Measurements from ENCODE around the gene IGSF9B.

IGSF9B gene

DNA sequence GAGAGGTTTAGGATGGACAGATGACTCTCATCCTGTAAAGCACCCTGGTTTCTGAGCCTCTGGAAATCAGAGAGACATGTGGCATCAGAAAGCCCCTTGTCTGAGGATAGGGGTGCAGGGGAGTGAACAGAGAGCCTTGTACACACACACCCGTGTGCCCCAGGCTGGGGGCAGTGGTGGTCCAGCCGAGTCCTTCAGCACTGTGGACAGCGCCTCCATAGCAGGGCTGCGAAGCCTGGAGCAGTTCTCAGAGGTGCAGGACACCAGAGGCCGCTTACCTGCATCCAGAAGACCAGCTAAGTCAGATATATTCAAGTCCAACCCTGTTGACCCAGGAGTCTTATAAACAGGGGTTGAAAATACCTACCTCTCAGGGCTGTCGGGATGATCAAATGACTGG lies 11.5 kb upstream of the IGSF9B start:
- no peak overlapping the region for H3K27ac ChIP-seq (ENCODE audit: low read length)
- peaks cover 0 to 16% of the 10 kb centered on the region in 2 donors for H3K4me1 ChIP-seq (ENCODE audit: control insufficient read depth in 1 of 2, insufficient read depth in 2 of 2, low read length in 2 of 2)
- H3K27me3 ChIP-seq (ENCODE audit: low read depth, low read length), result no peaks in the 10 kb centered on the region
- no peaks in the 10 kb centered on the region for H3K36me3 ChIP-seq (ENCODE audit: control insufficient read depth in 1 of 2, insufficient read depth in 2 of 2, low read length in 2 of 2)
- no peak overlapping the region for H3K4me3 ChIP-seq (ENCODE audit: low read depth in 1 of 2, low read length in 2 of 2)
- no peaks in the 10 kb centered on the region for H3K9me3 ChIP-seq (ENCODE audit: control insufficient read depth in 1 of 2, low read length in 2 of 2)

DNA sequence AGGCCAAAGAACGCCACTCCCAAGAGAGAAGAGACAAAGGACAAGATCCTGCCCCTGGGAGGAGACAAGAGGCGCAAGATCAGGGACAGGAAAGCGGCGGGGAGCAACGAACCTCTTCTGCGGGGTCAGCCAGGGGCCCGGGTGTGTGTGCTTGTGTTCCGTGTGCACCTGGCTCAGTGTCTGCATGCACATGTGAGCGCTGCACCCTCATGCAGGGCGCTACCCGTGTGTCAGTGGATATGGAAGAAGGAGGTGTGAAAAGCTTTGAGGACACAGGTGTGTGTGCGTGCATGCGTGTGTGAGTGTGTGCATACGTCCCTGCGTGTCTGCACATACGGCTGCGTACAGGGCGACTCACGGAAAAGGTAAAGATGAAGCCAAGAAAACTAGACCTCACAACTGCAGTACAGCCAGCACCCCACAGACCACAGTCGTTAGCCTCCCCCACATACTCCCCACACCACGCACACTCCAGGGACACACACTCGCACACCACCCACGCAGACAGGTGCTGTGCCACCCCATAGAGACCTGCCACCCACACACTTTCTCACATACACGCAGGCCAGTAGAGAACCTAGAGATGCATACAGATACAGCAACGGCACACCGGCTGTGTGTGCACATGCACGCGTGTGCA lies 11.0 kb upstream of the IGSF9B start:
- Histone ChIP-seq H3K27ac (ENCODE audit: low read length) (no peak overlapping the region), H3K9me3 (ENCODE audit: control insufficient read depth in 1 of 2, low read length in 2 of 2) (no peaks in the 10 kb centered on the region), H3K4me1 (ENCODE audit: control insufficient read depth in 1 of 2, insufficient read depth in 2 of 2, low read length in 2 of 2) (peaks cover 0 to 16% of the 10 kb centered on the region in 2 donors), H3K27me3 (ENCODE audit: low read depth, low read length) (no peaks in the 10 kb centered on the region), H3K4me3 (ENCODE audit: low read depth in 1 of 2, low read length in 2 of 2) (no peak overlapping the region), H3K36me3 (ENCODE audit: control insufficient read depth in 1 of 2, insufficient read depth in 2 of 2, low read length in 2 of 2) (no peaks in the 10 kb centered on the region)

DNA sequence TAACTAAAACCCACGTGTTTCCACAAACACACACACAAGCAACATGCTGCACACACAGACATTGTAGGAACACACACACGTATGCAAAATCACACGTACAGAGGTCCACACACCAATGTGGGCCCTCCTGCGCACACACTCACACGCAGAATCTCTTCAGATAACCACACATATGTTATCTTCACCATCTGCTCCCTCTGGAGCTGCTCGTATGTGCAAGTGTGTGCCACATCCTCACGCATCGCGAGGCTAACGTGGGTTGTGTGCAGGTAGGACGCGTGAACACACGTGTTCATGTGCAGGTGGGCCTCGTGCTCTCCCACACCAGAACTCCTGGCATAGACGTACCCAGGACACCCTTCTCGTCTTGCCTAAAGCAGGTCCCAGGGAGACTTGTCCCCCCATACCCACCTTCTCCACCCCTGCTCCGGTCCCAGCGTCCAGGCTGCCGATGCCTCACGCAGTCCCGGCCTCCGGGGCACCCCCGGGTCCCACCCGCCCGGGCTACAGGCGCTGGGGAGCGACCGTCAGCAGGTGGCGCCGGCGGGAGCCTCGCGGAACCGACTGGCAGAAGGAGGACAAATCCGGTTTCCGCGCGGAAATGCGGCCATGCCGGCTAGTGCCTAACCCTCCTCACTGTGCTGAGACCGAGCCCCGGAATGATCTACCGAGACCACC lies 10.3 kb upstream of the IGSF9B start:
- no peak overlapping the region for H3K4me3 ChIP-seq (ENCODE audit: low read depth in 1 of 2, low read length in 2 of 2)
- no peaks in the 10 kb centered on the region for H3K27me3 ChIP-seq (ENCODE audit: low read depth, low read length)
- no peaks in the 10 kb centered on the region for H3K9me3 ChIP-seq (ENCODE audit: control insufficient read depth in 1 of 2, low read length in 2 of 2)
- peaks cover 0 to 16% of the 10 kb centered on the region in 2 donors for H3K4me1 ChIP-seq (ENCODE audit: control insufficient read depth in 1 of 2, insufficient read depth in 2 of 2, low read length in 2 of 2)
- H3K27ac ChIP-seq (ENCODE audit: low read length), result no peak overlapping the region
- no peaks in the 10 kb centered on the region for H3K36me3 ChIP-seq (ENCODE audit: control insufficient read depth in 1 of 2, insufficient read depth in 2 of 2, low read length in 2 of 2)

DNA sequence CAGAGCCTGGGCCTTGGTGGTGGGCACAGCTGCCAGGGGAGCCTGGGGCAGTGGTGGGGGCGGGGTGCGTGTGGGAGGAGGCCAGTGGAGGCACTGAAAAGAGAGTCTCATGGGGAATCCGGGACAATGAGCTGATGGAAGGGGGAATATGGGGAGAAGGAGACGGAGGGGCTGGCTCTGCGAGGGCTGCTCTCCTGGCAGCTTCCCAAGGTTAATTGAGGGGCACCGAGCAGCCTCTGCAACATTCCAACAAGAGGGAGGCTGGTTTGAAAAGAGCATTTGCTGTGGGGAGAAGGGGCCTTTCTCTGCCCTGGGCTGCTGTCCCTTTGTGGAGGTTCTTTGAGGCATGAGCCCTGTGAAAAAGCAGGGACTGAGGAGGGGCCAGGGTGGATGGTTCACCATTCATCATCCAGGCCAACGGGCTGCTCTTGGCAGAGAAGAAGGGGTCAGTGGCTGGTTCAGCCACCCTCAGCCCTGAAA lies 9.4 kb upstream of the IGSF9B start:
- H3K9me3 ChIP-seq (ENCODE audit: control insufficient read depth in 1 of 2, low read length in 2 of 2), result no peaks in the 10 kb centered on the region
- H3K27me3 ChIP-seq (ENCODE audit: low read depth, low read length), result no peaks in the 10 kb centered on the region
- no peak overlapping the region for H3K27ac ChIP-seq (ENCODE audit: low read length)
- H3K36me3 ChIP-seq (ENCODE audit: control insufficient read depth in 1 of 2, insufficient read depth in 2 of 2, low read length in 2 of 2), result no peaks in the 10 kb centered on the region
- no peak overlapping the region for H3K4me3 ChIP-seq (ENCODE audit: low read depth in 1 of 2, low read length in 2 of 2)
- H3K4me1 ChIP-seq (ENCODE audit: control insufficient read depth in 1 of 2, insufficient read depth in 2 of 2, low read length in 2 of 2), result peaks cover 0 to 16% of the 10 kb centered on the region in 2 donors

DNA sequence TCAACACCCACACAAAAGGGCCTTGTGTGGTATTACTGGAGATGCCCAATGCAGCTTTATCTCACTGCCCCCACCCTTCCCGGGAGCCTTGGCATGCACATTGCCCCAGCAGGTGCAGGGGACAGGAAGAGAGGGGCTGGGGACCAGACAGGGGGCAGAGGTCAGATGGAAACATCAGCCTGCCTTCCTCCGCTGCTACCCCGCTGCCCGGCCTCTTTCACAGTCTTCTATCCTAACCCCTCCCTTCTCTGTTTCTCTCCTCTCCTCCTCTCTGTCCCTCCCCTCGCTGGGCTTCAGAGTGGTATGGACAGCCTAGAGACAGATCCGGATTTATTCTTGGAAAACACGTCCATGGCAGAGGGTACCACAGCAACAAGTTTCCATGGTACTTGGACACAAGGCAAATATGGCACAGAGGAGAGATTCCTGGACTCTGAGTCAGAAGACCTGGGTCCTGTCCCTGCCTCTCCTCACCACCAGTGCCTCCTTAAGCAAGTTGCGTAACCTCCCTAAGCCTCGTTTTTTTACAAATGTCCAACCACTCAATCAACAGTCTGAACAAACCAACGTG lies 8.3 kb upstream of the IGSF9B start:
- peaks cover 0 to 16% of the 10 kb centered on the region in 2 donors for H3K4me1 ChIP-seq (ENCODE audit: control insufficient read depth in 1 of 2, insufficient read depth in 2 of 2, low read length in 2 of 2)
- H3K9me3 ChIP-seq (ENCODE audit: control insufficient read depth in 1 of 2, low read length in 2 of 2), result no peaks in the 10 kb centered on the region
- H3K4me3 ChIP-seq (ENCODE audit: low read depth in 1 of 2, low read length in 2 of 2), result no peak overlapping the region
- no peak overlapping the region for H3K27ac ChIP-seq (ENCODE audit: low read length)
- H3K27me3 ChIP-seq (ENCODE audit: low read depth, low read length), result no peaks in the 10 kb centered on the region
- no peaks in the 10 kb centered on the region for H3K36me3 ChIP-seq (ENCODE audit: control insufficient read depth in 1 of 2, insufficient read depth in 2 of 2, low read length in 2 of 2)

DNA sequence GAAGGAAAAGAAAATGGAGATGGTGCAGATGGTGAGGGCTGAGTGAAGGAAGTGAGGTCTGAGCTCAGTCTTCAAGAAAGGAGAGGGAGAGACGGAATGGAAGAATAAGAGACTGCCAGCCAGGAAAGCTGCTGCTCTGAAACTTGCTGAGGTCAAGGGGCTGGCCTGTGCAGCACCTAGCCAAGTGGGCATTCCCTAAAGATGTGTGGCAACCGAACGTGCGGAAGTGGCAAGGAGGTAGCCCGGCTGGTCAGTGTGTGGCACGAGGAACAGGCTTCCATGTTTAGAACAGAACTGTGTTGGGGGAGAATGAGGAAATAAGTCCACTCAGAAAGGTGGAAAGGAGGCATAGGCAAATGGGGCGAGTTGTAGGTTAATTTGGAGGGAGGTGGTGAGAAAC lies 7.6 kb upstream of the IGSF9B start:
- Histone ChIP-seq H3K27ac (ENCODE audit: low read length) (no peak overlapping the region), H3K9me3 (ENCODE audit: control insufficient read depth in 1 of 2, low read length in 2 of 2) (no peaks in the 10 kb centered on the region), H3K36me3 (ENCODE audit: control insufficient read depth in 1 of 2, insufficient read depth in 2 of 2, low read length in 2 of 2) (no peaks in the 10 kb centered on the region), H3K4me3 (ENCODE audit: low read depth in 1 of 2, low read length in 2 of 2) (no peak overlapping the region), H3K4me1 (ENCODE audit: control insufficient read depth in 1 of 2, insufficient read depth in 2 of 2, low read length in 2 of 2) (peaks cover 0 to 16% of the 10 kb centered on the region in 2 donors), H3K27me3 (ENCODE audit: low read depth, low read length) (no peaks in the 10 kb centered on the region)

DNA sequence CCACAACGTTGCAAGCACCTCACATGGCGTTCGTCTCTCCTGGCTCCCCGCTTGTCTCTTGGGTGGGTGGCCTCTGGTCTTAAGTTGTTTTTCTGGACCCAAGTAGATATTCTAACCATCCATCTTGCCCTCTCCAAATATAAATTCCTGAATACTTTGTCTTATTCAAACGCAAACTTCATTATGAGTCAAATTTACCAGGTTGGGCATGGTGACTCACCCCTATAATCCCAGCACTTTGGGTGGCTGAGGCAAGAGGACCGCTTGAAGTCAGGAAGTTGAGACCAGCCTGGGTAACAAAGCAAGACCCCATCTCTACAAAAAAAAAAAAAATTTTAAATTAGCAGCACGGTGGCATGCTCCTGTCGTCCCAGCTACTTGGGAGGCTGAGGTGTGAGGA lies 5.1 kb upstream of the IGSF9B start:
- H3K4me3 ChIP-seq (ENCODE audit: low read depth in 1 of 2, low read length in 2 of 2), result no peak overlapping the region
- peaks cover 0 to 23% of the 10 kb centered on the region in 2 donors for H3K4me1 ChIP-seq (ENCODE audit: control insufficient read depth in 1 of 2, insufficient read depth in 2 of 2, low read length in 2 of 2)
- H3K9me3 ChIP-seq (ENCODE audit: control insufficient read depth in 1 of 2, low read length in 2 of 2), result no peaks in the 10 kb centered on the region
- H3K27ac ChIP-seq (ENCODE audit: low read length), result no peak overlapping the region
- H3K27me3 ChIP-seq (ENCODE audit: low read depth, low read length), result no peaks in the 10 kb centered on the region
- H3K36me3 ChIP-seq (ENCODE audit: control insufficient read depth in 1 of 2, insufficient read depth in 2 of 2, low read length in 2 of 2), result no peaks in the 10 kb centered on the region

DNA sequence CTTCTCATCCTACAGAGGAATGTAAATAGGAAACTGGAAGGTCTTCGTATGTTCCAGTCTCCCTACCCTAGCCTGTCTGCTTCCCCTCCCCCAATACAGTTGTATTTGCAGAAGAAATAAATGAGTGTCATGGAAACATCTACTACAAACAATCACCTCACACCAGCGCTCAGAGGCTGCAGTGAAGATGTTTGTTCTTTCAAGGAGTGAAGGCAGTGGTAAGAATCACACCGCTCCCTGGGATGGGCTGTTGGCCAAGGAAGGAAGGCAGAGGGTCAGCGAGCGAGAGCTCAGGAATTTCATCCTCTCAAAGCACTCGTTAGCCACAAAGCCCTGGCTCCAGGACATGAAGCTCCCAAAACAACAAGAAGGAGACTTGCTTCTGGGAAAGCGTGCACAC lies 1.1 kb upstream of the IGSF9B start:
- H3K36me3 ChIP-seq (ENCODE audit: control insufficient read depth in 1 of 2, insufficient read depth in 2 of 2, low read length in 2 of 2), result no peaks in the 10 kb centered on the region
- peaks cover 7 to 30% of the 10 kb centered on the region in 2 donors for H3K4me1 ChIP-seq (ENCODE audit: control insufficient read depth in 1 of 2, insufficient read depth in 2 of 2, low read length in 2 of 2)
- H3K9me3 ChIP-seq (ENCODE audit: control insufficient read depth in 1 of 2, low read length in 2 of 2), result no peaks in the 10 kb centered on the region
- H3K27ac ChIP-seq (ENCODE audit: low read length), result peak overlapping the region; percentile 80
- H3K27me3 ChIP-seq (ENCODE audit: low read depth, low read length), result peaks cover 8% of the 10 kb centered on the region
- peak overlapping the region in 1 of 2 donors; percentile 79 for H3K4me3 ChIP-seq (ENCODE audit: low read depth in 1 of 2, low read length in 2 of 2)

DNA sequence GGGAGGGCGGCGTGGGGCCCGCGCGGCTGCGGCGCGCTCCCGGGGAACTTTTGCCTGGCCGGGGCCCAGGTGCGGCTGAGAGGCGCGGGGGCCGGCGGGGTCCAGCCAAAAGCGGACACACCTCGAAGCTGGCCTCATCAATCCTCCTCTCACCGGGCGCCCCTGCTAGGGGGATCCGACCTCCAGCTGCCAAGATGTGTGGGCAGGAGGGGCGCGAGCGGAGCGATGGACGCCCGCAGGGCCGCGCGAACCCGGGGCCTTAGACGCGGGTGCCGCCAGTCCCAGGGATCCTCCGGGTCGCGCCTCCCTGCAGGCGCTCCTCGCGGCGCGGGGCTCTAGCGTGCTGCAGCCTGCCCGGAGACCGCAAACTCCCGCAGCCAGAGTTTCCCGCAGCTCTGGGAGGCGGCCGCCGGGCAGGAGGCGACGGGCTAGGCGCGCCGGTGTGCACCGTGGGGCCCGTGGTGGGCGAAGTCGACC lies 785 bp downstream of the IGSF9B start:
- no peak overlapping the region for H3K27ac ChIP-seq (ENCODE audit: low read length)
- no peaks in the 10 kb centered on the region for H3K36me3 ChIP-seq (ENCODE audit: control insufficient read depth in 1 of 2, insufficient read depth in 2 of 2, low read length in 2 of 2)
- H3K27me3 ChIP-seq (ENCODE audit: low read depth, low read length), result peaks cover 8% of the 10 kb centered on the region
- H3K9me3 ChIP-seq (ENCODE audit: control insufficient read depth in 1 of 2, low read length in 2 of 2), result no peaks in the 10 kb centered on the region
- H3K4me3 ChIP-seq (ENCODE audit: low read depth in 1 of 2, low read length in 2 of 2), result peak overlapping the region in 1 of 2 donors; percentile 79
- H3K4me1 ChIP-seq (ENCODE audit: control insufficient read depth in 1 of 2, insufficient read depth in 2 of 2, low read length in 2 of 2), result peaks cover 17 to 49% of the 10 kb centered on the region in 2 donors

DNA sequence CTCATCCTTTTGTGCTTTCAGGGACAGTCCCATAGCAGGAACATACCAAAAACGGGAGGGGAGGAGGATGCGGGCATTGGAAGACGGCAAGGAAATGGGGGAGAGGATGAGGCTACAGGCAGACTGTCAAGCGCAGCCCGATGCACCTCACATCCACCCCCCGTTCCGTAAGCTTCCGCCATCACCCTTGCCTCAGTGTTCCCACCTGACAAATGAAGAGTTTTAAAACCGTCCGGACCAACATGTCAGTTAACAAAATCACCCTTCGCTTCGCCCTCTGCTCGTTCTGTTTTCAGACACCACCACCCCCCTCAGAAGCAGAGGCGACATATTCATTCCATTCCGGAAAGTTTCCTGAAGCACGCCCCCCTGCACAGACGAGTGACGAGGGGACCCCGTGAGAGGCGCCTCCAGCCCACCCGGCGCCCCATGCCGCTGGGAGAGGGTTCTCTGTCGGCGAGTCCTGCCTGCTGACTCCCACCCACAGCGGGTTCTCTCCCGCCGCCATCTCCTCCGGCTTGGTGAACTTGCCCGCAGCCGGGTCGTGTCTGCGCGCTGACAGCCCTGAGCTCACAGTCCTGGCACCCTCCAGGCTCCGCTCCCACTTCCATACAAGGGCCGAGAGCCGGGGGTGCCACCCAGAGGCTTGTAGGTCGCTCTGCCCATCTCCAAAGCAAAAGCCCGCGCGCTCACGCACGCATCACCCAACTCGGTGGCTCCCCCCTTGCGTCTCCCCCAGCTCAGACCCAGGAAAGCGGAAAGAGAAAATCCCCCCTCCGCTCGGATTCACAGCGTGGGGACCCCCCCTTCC lies 1.5 kb downstream of the IGSF9B start:
- Histone ChIP-seq H3K27ac (ENCODE audit: low read length) (peak overlapping the region; percentile 6), H3K4me3 (ENCODE audit: low read depth in 1 of 2, low read length in 2 of 2) (peak overlapping the region; percentile 62 to 79), H3K36me3 (ENCODE audit: control insufficient read depth in 1 of 2, insufficient read depth in 2 of 2, low read length in 2 of 2) (no peaks in the 10 kb centered on the region), H3K9me3 (ENCODE audit: control insufficient read depth in 1 of 2, low read length in 2 of 2) (no peaks in the 10 kb centered on the region), H3K27me3 (ENCODE audit: low read depth, low read length) (peaks cover 8% of the 10 kb centered on the region), H3K4me1 (ENCODE audit: control insufficient read depth in 1 of 2, insufficient read depth in 2 of 2, low read length in 2 of 2) (peaks cover 17 to 56% of the 10 kb centered on the region in 2 donors)

DNA sequence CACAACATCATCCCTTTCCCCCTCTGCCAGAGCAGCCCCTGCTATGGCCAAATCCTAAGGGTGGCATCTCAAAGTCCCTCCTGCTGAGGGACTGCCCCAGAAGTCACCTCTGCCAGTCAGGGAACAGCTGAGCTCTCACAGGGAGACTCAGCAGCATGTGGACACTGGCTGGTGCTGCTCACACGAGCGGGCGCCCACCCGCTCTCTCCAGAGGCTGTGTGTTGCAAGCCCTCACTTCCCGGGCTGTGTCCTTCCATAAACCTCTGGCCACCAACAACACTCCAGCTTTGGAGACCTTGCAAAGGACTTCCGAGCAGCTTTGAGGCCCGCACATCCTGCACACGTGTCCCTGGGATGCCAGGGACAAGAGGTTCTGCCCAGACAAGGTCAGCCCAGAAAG lies 2.8 kb downstream of the IGSF9B start:
- no peaks in the 10 kb centered on the region for H3K9me3 ChIP-seq (ENCODE audit: control insufficient read depth in 1 of 2, low read length in 2 of 2)
- no peaks in the 10 kb centered on the region for H3K36me3 ChIP-seq (ENCODE audit: control insufficient read depth in 1 of 2, insufficient read depth in 2 of 2, low read length in 2 of 2)
- H3K4me3 ChIP-seq (ENCODE audit: low read depth in 1 of 2, low read length in 2 of 2), result peak overlapping the region in 1 of 2 donors; percentile 10
- H3K27ac ChIP-seq (ENCODE audit: low read length), result peak overlapping the region; percentile 23
- peaks cover 17 to 68% of the 10 kb centered on the region in 2 donors for H3K4me1 ChIP-seq (ENCODE audit: control insufficient read depth in 1 of 2, insufficient read depth in 2 of 2, low read length in 2 of 2)
- H3K27me3 ChIP-seq (ENCODE audit: low read depth, low read length), result peaks cover 8% of the 10 kb centered on the region
